Breast epithelium (tissue), 3 donors: Measurements from ENCODE around the gene GLI3.

Experiments used
- POLR2A ChIP-seq: fragments of 450-650 bp; IDR thresholded peaks from one replicate; pipeline ENCODE4 v1.6.1; 2016; ENCODE audit warnings: antibody characterized with exemption, mild to moderate bottlenecking, moderate library complexity
- TF ChIP-seq, protein P1 (sequence below), 3 donors: fragments of 450-650 bp; IDR thresholded peaks; one replicate each; pipeline ENCODE4 v1.5.1; 2016 to 2017; ENCODE audit warnings: antibody characterized with exemption in 3 of 3, mild to moderate bottlenecking in 3 of 3, moderate library complexity in 3 of 3

DNA sequence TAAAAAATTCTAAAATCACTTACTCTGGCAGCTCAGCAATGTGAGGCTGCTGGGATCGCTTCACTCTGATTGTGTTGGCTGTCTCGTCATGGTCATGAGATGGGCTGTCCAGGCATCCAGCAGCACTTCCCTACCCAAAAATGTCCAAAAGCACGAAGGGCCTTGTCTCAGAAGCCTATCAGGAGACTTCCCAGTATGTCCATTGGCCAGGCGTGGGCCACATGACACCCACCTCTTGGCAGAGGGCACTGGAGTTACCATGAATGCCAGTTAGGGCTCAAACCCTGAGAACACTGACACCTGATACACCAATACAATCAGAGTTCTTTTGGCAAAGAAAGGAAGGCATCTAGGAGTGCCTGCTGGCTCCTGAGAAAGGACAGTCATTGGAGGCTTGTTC is 27.0 kb upstream of the GLI3 start:
- TF ChIP-seq, protein P1, sequence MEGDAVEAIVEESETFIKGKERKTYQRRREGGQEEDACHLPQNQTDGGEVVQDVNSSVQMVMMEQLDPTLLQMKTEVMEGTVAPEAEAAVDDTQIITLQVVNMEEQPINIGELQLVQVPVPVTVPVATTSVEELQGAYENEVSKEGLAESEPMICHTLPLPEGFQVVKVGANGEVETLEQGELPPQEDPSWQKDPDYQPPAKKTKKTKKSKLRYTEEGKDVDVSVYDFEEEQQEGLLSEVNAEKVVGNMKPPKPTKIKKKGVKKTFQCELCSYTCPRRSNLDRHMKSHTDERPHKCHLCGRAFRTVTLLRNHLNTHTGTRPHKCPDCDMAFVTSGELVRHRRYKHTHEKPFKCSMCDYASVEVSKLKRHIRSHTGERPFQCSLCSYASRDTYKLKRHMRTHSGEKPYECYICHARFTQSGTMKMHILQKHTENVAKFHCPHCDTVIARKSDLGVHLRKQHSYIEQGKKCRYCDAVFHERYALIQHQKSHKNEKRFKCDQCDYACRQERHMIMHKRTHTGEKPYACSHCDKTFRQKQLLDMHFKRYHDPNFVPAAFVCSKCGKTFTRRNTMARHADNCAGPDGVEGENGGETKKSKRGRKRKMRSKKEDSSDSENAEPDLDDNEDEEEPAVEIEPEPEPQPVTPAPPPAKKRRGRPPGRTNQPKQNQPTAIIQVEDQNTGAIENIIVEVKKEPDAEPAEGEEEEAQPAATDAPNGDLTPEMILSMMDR (IDR thresholded peaks at IDR 0.05) = no peak
- TF ChIP-seq POLR2A = no peak
